ENCODE results near the gene POU6F2. TPM values are rescaled to one million over a fixed set of nuclear protein-coding genes. Genes with fewer than 3 reads are reported as not detected.
"Not testable (repeated sequence)": the region's sequence is repeated elsewhere in the genome, so short reads cannot be mapped to it uniquely, and the experiment has no call there.

The POU6F2 gene
- total RNA-seq, 1 donor = under 0.01 TPM

DNA sequence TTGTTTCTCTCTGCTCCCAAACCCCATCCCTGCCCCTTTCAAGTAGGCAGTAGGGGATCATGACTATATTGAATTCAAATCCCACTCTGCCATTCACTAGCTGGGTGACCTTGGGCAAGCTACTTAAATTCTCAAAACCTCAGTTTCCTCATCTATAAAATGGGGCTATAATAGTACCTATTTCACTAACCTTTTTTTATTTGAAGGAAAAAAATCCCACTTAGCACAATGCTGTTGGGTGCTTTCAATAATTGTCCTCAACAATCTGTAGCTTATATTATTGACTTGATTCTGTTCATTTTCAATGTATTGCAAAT, 398.1 kb downstream of the POU6F2 start:
- DNase-seq (ENCODE audit: low read depth) = no peak
- TF ChIP-seq, protein P1, sequence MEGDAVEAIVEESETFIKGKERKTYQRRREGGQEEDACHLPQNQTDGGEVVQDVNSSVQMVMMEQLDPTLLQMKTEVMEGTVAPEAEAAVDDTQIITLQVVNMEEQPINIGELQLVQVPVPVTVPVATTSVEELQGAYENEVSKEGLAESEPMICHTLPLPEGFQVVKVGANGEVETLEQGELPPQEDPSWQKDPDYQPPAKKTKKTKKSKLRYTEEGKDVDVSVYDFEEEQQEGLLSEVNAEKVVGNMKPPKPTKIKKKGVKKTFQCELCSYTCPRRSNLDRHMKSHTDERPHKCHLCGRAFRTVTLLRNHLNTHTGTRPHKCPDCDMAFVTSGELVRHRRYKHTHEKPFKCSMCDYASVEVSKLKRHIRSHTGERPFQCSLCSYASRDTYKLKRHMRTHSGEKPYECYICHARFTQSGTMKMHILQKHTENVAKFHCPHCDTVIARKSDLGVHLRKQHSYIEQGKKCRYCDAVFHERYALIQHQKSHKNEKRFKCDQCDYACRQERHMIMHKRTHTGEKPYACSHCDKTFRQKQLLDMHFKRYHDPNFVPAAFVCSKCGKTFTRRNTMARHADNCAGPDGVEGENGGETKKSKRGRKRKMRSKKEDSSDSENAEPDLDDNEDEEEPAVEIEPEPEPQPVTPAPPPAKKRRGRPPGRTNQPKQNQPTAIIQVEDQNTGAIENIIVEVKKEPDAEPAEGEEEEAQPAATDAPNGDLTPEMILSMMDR (IDR thresholded peaks at IDR 0.05; ENCODE audit: insufficient read depth, low read depth, low read length) = no peak
- H3K4me3 ChIP-seq (ENCODE audit: low read depth, low read length) = no peak overlapping the region

DNA sequence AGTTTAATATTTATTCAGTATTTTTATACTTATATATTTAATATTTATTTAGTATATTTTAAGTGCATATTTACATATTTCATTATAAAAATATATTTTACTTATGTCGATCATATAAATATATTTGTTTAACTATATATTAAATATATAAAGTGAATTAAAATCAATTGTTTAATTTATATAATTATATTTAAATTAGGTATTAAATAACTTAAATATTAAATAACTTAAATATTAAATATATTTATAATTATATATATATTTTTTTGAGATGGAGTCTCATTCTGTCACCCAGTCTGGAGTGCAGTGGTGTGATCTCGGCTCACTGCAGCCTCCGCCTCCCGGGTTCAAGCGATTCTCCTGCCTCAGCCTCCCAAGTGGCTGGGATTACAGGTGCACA, 399.2 kb downstream of the POU6F2 start:
- not testable (repeated sequence) for H3K4me3 ChIP-seq (ENCODE audit: low read depth, low read length); DNase-seq (ENCODE audit: low read depth)

DNA sequence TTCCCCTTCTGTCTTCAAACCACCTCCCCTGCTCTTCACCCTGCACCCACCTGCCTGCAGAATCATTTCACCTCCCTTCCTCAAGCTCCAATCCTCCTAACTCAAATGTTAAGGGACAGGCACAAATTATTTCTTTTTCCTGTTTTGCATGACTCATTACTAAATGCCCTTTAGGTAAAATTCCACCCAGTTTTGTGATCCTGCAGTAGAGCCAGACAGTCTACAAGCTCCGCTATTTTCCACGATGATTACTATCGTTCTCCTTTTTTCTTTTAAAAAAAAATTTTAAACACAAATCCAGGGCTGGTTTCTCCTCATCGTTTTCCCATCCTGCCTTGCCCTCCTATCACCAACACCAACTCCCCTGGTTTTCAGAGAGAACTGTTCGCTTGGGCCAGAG, 401.7 kb downstream of the POU6F2 start:
- no peak overlapping the region for H3K4me3 ChIP-seq (ENCODE audit: low read depth, low read length)
- TF ChIP-seq, protein P1 (IDR thresholded peaks at IDR 0.05; ENCODE audit: insufficient read depth, low read depth, low read length) = no peak
- DNase-seq (ENCODE audit: low read depth) = no peak

DNA sequence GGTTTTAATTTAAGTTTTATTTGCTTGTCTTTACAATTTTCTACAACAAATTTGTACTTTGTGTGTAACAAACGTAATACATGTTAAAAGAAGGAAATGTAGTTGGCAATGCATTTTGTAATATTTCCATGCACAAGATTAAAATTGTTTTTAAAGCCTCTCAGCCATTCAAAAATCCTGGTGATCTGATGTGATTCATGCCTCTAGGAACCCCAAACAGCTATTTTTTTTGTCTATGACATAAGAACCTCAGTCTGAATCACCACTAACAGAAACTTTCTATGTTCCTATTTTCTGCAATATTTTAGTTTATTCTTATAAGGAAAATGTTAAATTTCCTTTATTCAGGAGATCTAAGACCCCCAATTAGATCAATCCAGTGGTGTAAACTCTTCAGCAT, 405.4 kb downstream of the POU6F2 start:
- TF ChIP-seq, protein P1 (IDR thresholded peaks at IDR 0.05; ENCODE audit: insufficient read depth, low read depth, low read length) = no peak
- no peak for DNase-seq (ENCODE audit: low read depth)

DNA sequence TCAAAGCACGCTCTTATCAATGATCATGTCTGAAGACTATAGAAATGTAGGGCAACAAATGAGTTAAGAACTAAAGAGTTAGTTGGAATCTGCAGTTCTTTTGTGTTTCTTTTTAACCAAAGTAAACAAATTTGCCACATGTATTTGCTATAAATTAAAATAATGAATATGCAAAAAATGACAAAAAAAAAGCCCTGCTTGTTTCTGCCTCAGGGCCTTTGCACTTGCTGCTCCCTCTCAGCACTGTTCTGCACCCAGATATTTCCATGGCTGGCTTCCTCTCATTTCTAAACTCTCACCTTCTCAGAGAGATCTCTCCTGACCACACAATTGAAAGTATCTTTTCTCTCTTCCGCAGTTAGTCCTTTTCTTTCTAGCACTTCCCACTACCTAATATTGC, 406.7 kb downstream of the POU6F2 start:
- no peak overlapping the region for H3K4me3 ChIP-seq (ENCODE audit: low read depth, low read length)
- DNase-seq (ENCODE audit: low read depth) = no peak
- TF ChIP-seq, protein P1 (IDR thresholded peaks at IDR 0.05; ENCODE audit: insufficient read depth, low read depth, low read length) = no peak

More for the DNA sequence above, 405.4 kb downstream of the POU6F2 start:
- no peak overlapping the region for H3K4me3 ChIP-seq (ENCODE audit: low read depth, low read length)

DNA sequence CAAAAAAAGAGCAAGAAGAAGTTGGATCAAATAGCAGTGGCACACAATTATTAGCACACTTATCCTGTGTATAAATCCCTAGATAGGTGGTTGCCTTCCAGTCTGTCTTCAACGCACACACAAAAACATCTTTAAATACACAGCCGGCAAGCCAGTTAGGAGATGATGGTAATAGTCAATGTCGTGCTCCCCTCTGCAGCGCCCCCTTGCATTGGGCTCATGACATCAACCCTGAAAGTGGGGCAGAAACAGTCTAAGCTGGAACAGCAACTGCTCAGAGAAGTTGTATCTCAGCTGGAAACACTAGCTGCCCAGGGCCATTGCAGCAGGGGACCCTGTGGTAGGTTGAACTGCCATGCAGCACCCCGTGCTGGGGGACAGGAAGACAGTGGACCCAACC, 409.0 kb downstream of the POU6F2 start:
- TF ChIP-seq, protein P1 (IDR thresholded peaks at IDR 0.05; ENCODE audit: insufficient read depth, low read depth, low read length) = no peak
- no peak overlapping the region for H3K4me3 ChIP-seq (ENCODE audit: low read depth, low read length)
- no peak for DNase-seq (ENCODE audit: low read depth)

DNA sequence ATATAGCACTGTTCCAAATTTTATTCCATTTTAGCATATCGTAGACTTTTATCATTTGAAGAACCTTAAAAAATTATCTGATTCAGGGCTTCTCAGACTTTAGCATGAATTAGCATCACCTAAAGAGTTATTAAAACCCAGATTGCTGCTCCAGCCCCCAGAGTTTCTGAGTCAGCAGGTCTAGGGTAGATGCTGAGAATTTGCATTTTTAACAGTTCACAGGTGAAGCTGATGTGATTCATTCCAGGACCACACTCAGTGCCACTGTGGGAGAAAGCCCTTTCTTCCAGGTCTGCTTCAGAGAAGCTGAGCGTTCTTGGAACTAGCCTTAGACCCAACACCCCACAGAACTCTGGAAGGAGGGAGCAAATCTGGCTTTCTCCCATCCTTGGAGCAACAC, 414.4 kb downstream of the POU6F2 start:
- H3K4me3 ChIP-seq (ENCODE audit: low read depth, low read length) = no peak overlapping the region
- TF ChIP-seq, protein P1 (IDR thresholded peaks at IDR 0.05; ENCODE audit: insufficient read depth, low read depth, low read length) = no peak
- DNase-seq (ENCODE audit: low read depth) = no peak

Measured in fibroblast of villous mesenchyme (primary cell).